Limb (tissue), 2 donors: ENCODE measurements around the gene MAP3K1.
"Not testable (repeated sequence)": the region's sequence is repeated elsewhere in the genome, so short reads cannot be mapped to it uniquely, and the experiment has no call there.

Source experiments
- DNase-seq, 2 donors: peaks; one replicate each; pipeline ENCODE4 v3.0.0-alpha.2; 2016; ENCODE audit errors: extremely low spot score in 2 of 2

Gene MAP3K1

GRCh38 chr5:56815658-56816545 is 553 bp downstream of the MAP3K1 start:
- DNase-seq = peak in 1 of 2 donors; percentile 69

GRCh38 chr5:56816546-56817081 is 1.3 kb downstream of the MAP3K1 start:
- DNase-seq = peak; percentile 51 to 71

GRCh38 chr5:56817263-56818014 is 2.1 kb downstream of the MAP3K1 start:
- no peak for DNase-seq

GRCh38 chr5:56818450-56819037 is 3.2 kb downstream of the MAP3K1 start:
- peak in 1 of 2 donors; percentile 47 for DNase-seq

- DNase-seq = no peak
Observed at GRCh38 chr5:56819060-56819881, 3.9 kb downstream of the MAP3K1 start.

GRCh38 chr5:56821868-56822267 is 6.5 kb downstream of the MAP3K1 start:
- not testable (repeated sequence) for DNase-seq

GRCh38 chr5:56822981-56823380 is 7.6 kb downstream of the MAP3K1 start:
- no peak for DNase-seq

- DNase-seq = no peak
Observed at GRCh38 chr5:56824019-56824418, 8.7 kb downstream of the MAP3K1 start.

GRCh38 chr5:56825222-56825824 is 10.0 kb downstream of the MAP3K1 start:
- no peak for DNase-seq

- DNase-seq = no peak
Observed at GRCh38 chr5:56827049-56827448, 11.7 kb downstream of the MAP3K1 start.

- DNase-seq = no peak
Observed at GRCh38 chr5:56827924-56828323, 12.6 kb downstream of the MAP3K1 start.

- DNase-seq = no peak
Observed at GRCh38 chr5:56829137-56829908, 14.0 kb downstream of the MAP3K1 start.

- DNase-seq = no peak
Observed at GRCh38 chr5:56831773-56832172, 16.4 kb downstream of the MAP3K1 start.

GRCh38 chr5:56833325-56833724 is 18.0 kb downstream of the MAP3K1 start:
- DNase-seq = no peak

- no peak for DNase-seq
Observed at GRCh38 chr5:56837381-56837780, 22.0 kb downstream of the MAP3K1 start.

- DNase-seq = no peak
Observed at GRCh38 chr5:56837956-56838355, 22.6 kb downstream of the MAP3K1 start.

GRCh38 chr5:56838409-56839039 is 23.2 kb downstream of the MAP3K1 start:
- DNase-seq = peak in 1 of 2 donors; percentile 67

- DNase-seq = no peak
Observed at GRCh38 chr5:56839062-56839461, 23.7 kb downstream of the MAP3K1 start.

- no peak for DNase-seq
Observed at GRCh38 chr5:56840597-56840996, 25.2 kb downstream of the MAP3K1 start.
